ENCODE measurements around the gene SLC35F4. TPM values are rescaled to one million over a fixed set of nuclear protein-coding genes. Genes with fewer than 3 reads are reported as not detected.

Gene SLC35F4
- total RNA-seq, 1 donor from 2014 or later, result not detected

DNA sequence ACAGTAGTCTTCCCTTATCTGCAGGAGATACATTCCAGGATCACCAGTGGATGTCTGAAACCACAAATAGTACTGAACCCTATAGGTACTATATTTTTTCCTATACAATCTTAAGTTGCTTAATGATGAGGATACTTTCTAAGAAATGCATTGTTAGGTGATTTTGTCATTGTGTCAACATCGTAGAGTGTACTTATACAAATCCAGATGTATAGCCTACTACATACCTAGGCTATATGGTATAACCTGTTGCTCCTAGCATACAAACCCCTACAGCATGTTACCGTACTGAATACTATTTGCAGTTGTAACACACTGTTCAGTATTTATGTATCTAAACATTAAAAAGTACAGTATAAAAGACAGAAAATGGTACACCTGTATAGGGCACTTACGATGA lies 165.9 kb downstream of the SLC35F4 start:
- no peak overlapping the region for H3K27ac ChIP-seq

DNA sequence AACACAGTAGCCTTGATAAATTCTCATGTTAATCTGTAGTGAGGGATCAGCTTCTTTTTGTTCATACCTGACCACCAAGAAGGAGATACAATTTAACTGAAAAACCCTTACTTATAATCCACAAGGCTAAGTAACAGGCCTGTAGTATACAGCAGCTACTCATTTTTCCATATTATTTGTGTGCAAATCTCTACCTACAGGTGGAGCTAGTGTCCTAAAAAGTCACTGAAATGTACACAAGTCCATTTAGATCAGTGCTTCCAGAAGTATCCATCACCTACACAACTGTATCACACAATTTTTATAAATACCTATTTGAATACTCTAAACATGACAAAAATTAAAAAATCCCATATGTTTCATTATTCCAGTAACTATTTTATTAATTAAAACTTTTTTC lies 173.2 kb downstream of the SLC35F4 start:
- DNase-seq (no peak), ATAC-seq (peak in 1 of 2 donors; percentile 66)
- intact Hi-C loops (cut with DNase I), result loop anchor here (5.0 kb wide), 1 partner anchor 380 kb away; no protein-coding TSS in a partner anchor
- peak; percentile 40 for TF ChIP-seq CTCF (IDR thresholded peaks at IDR 0.05)
- H3K4me1 ChIP-seq, result no peaks in the 10 kb centered on the region
- H3K27ac ChIP-seq, result no peak overlapping the region
- no peaks in the 10 kb centered on the region for H3K27me3 ChIP-seq (ENCODE audit: low read depth)
- no peaks in the 10 kb centered on the region for H3K9me3 ChIP-seq
- H3K4me3 ChIP-seq, result no peak overlapping the region
- H3K36me3 ChIP-seq, result no peaks in the 10 kb centered on the region

More for the DNA sequence above, 165.9 kb downstream of the SLC35F4 start:
- no peak for DNase-seq
- H3K36me3 ChIP-seq, result no peaks in the 10 kb centered on the region
- TF ChIP-seq CTCF (IDR thresholded peaks at IDR 0.05), result no peak
- no peaks in the 10 kb centered on the region for H3K9me3 ChIP-seq
- no peaks in the 10 kb centered on the region for H3K27me3 ChIP-seq (ENCODE audit: low read depth)
- intact Hi-C loops (cut with DNase I), result no loop called here
- no peaks in the 10 kb centered on the region for H3K4me1 ChIP-seq
- no peak for ATAC-seq
- H3K4me3 ChIP-seq, result no peak overlapping the region

- no peaks in the 10 kb centered on the region for H3K9me3 ChIP-seq
- intact Hi-C loops (cut with DNase I), result no loop called here
- H3K4me3 ChIP-seq, result no peak overlapping the region
- no peak for DNase-seq
- H3K27me3 ChIP-seq (ENCODE audit: low read depth), result no peaks in the 10 kb centered on the region
- no peak for TF ChIP-seq CTCF (IDR thresholded peaks at IDR 0.05)
- no peak for ATAC-seq
- no peaks in the 10 kb centered on the region for H3K36me3 ChIP-seq
- no peaks in the 10 kb centered on the region for H3K4me1 ChIP-seq
- H3K27ac ChIP-seq, result no peak overlapping the region
Observed at GRCh38 chr14:57687416-57687815, 178.5 kb downstream of the SLC35F4 start.

DNA sequence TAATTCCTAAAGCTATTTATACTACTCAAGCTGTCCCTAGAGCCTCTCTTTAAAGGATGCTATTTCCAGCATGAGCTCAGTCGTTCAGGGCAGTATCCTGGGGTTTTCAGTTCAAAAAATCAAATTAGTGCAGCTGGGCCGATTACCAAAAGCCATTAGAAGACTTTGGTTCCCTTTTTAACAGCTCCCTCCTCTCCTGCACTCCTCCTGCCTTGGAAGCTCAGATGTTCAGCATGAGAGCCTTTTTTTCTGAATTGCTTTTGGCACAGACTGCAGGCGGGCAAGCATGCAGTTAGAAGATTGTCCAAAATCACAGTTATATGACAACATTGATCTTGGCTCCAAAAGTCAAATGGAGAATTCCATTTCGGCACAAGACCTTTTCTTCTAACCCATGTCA lies 179.6 kb downstream of the SLC35F4 start:
- Histone ChIP-seq H3K9me3 (no peaks in the 10 kb centered on the region), H3K36me3 (no peaks in the 10 kb centered on the region), H3K4me1 (no peaks in the 10 kb centered on the region), H3K27ac (no peak overlapping the region), H3K27me3 (ENCODE audit: low read depth) (no peaks in the 10 kb centered on the region), H3K4me3 (no peak overlapping the region)
- ATAC-seq (no peak), DNase-seq (no peak)
- no peak for TF ChIP-seq CTCF (IDR thresholded peaks at IDR 0.05)
- intact Hi-C loops (cut with DNase I), result no loop called here

- no peak for TF ChIP-seq CTCF (IDR thresholded peaks at IDR 0.05)
- H3K36me3 ChIP-seq, result no peaks in the 10 kb centered on the region
- H3K4me1 ChIP-seq, result no peaks in the 10 kb centered on the region
- ATAC-seq (no peak), DNase-seq (no peak)
- H3K4me3 ChIP-seq, result no peak overlapping the region
- no peaks in the 10 kb centered on the region for H3K27me3 ChIP-seq (ENCODE audit: low read depth)
- H3K27ac ChIP-seq, result no peak overlapping the region
- no peaks in the 10 kb centered on the region for H3K9me3 ChIP-seq
- intact Hi-C loops (cut with DNase I), result no loop called here
Observed at GRCh38 chr14:57671021-57671420, 194.9 kb downstream of the SLC35F4 start.

DNA sequence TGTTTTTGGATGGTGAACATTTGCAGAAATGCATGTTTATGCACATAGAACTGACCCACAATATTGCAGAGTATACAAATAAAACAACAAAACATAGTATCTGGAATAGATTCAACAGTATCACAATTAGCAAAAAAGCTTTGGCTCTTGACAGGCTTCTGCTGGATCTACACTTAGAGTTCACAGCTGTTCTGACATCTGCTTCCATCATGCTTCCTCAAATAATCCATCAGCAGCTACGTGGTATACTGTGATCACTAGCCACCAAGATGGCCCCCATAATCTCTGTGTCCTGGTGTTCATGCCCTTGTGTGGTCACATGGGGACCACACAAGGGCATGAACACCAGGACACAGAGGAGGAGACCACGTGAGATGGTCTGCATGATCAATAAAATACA lies 205.7 kb downstream of the SLC35F4 start:
- Histone ChIP-seq H3K27me3 (ENCODE audit: low read depth) (no peaks in the 10 kb centered on the region), H3K4me3 (no peak overlapping the region), H3K27ac (no peak overlapping the region), H3K4me1 (no peaks in the 10 kb centered on the region), H3K36me3 (no peaks in the 10 kb centered on the region), H3K9me3 (no peaks in the 10 kb centered on the region)
- DNase-seq (no peak), ATAC-seq (no peak)
- intact Hi-C loops (cut with DNase I), result no loop called here
- TF ChIP-seq CTCF (IDR thresholded peaks at IDR 0.05), result no peak

Measured in lower lobe of right lung (tissue), 2 donors.